ENCODE data around the gene RBM38.

The RBM38 gene

GRCh38 chr20:57374343-57374930, 16.8 kb upstream of the RBM38 start:
- Histone ChIP-seq H3K36me3 (ENCODE audit: low read length) (peaks cover 7% of the 10 kb centered on the region; the same call in 1 of the 2 replicates), H2AFZ (ENCODE audit: low read depth, low read length, severe bottlenecking) (no peak overlapping the region), H3F3A (ENCODE audit: insufficient read depth) (no peaks in the 10 kb centered on the region), H3K9me2 (replicated peaks; ENCODE audit: insufficient read depth, low read length) (no peaks in the 10 kb centered on the region), H3K27ac (ENCODE audit: low read depth, low read length) (no peak overlapping the region), H3K4me2 (ENCODE audit: low read depth, low read length, poor library complexity, severe bottlenecking) (no peak overlapping the region), H4K20me1 (ENCODE audit: low read depth, low read length) (no peaks in the 10 kb centered on the region), H3K4me3 (ENCODE audit: insufficient read depth, low read length, poor library complexity, severe bottlenecking) (no peak overlapping the region), H3K79me2 (ENCODE audit: insufficient read depth, low read length) (no peaks in the 10 kb centered on the region), H3K9me3 (ENCODE audit: insufficient read depth, low read length) (no peaks in the 10 kb centered on the region), H3K27me3 (ENCODE audit: low read length) (no peaks in the 10 kb centered on the region), H3K9ac (ENCODE audit: low read length) (no peak overlapping the region)
- TF ChIP-seq EZH2phosphoT487 (conservative IDR thresholded peaks at IDR 0.05; ENCODE audit: low read length) (no peak), CTCF (IDR thresholded peaks at IDR 0.05; ENCODE audit: insufficient read depth, low read length, poor library complexity, severe bottlenecking) (no peak)

GRCh38 chr20:57374931-57375651, 16.1 kb upstream of the RBM38 start:
- no peak overlapping the region for H2AFZ ChIP-seq (ENCODE audit: low read depth, low read length, severe bottlenecking)
- peaks cover 6% of the 10 kb centered on the region; the same call in 1 of the 2 replicates for H3F3A ChIP-seq (ENCODE audit: insufficient read depth)
- H3K4me2 ChIP-seq (ENCODE audit: low read depth, low read length, poor library complexity, severe bottlenecking): no peak overlapping the region
- H3K27ac ChIP-seq (ENCODE audit: low read depth, low read length): no peak overlapping the region
- H3K27me3 ChIP-seq (ENCODE audit: low read length): no peaks in the 10 kb centered on the region
- peaks cover 7% of the 10 kb centered on the region; the same call in 1 of the 2 replicates for H3K36me3 ChIP-seq (ENCODE audit: low read length)
- no peak overlapping the region for H3K9ac ChIP-seq (ENCODE audit: low read length)
- H3K9me2 ChIP-seq (replicated peaks; ENCODE audit: insufficient read depth, low read length): no peaks in the 10 kb centered on the region
- no peak overlapping the region for H3K4me3 ChIP-seq (ENCODE audit: insufficient read depth, low read length, poor library complexity, severe bottlenecking)
- H4K20me1 ChIP-seq (ENCODE audit: low read depth, low read length): no peaks in the 10 kb centered on the region
- TF ChIP-seq CTCF (IDR thresholded peaks at IDR 0.05; ENCODE audit: insufficient read depth, low read length, poor library complexity, severe bottlenecking) (no peak), EZH2phosphoT487 (conservative IDR thresholded peaks at IDR 0.05; ENCODE audit: low read length) (no peak)
- no peaks in the 10 kb centered on the region for H3K79me2 ChIP-seq (ENCODE audit: insufficient read depth, low read length)
- H3K9me3 ChIP-seq (ENCODE audit: insufficient read depth, low read length): no peaks in the 10 kb centered on the region

- no peak overlapping the region for H2AFZ ChIP-seq (ENCODE audit: low read depth, low read length, severe bottlenecking)
- no peak overlapping the region for H3K27ac ChIP-seq (ENCODE audit: low read depth, low read length)
- H3K9me2 ChIP-seq (replicated peaks; ENCODE audit: insufficient read depth, low read length): no peaks in the 10 kb centered on the region
- H3K4me2 ChIP-seq (ENCODE audit: low read depth, low read length, poor library complexity, severe bottlenecking): no peak overlapping the region
- H3K4me3 ChIP-seq (ENCODE audit: insufficient read depth, low read length, poor library complexity, severe bottlenecking): no peak overlapping the region
- no peak overlapping the region for H3K9ac ChIP-seq (ENCODE audit: low read length)
- H3K79me2 ChIP-seq (ENCODE audit: insufficient read depth, low read length): no peaks in the 10 kb centered on the region
- H3K27me3 ChIP-seq (ENCODE audit: low read length): no peaks in the 10 kb centered on the region
- H3F3A ChIP-seq (ENCODE audit: insufficient read depth): peaks cover 7% of the 10 kb centered on the region; the same call in 1 of the 2 replicates
- peaks cover 4% of the 10 kb centered on the region; the same call in 1 of the 2 replicates for H3K36me3 ChIP-seq (ENCODE audit: low read length)
- TF ChIP-seq EZH2phosphoT487 (conservative IDR thresholded peaks at IDR 0.05; ENCODE audit: low read length) (no peak), CTCF (IDR thresholded peaks at IDR 0.05; ENCODE audit: insufficient read depth, low read length, poor library complexity, severe bottlenecking) (no peak)
- H4K20me1 ChIP-seq (ENCODE audit: low read depth, low read length): no peaks in the 10 kb centered on the region
- H3K9me3 ChIP-seq (ENCODE audit: insufficient read depth, low read length): no peaks in the 10 kb centered on the region
Measured at GRCh38 chr20:57375652-57376230, 15.5 kb upstream of the RBM38 start.
